Measurements from ENCODE around the gene CNR1.

DNA sequence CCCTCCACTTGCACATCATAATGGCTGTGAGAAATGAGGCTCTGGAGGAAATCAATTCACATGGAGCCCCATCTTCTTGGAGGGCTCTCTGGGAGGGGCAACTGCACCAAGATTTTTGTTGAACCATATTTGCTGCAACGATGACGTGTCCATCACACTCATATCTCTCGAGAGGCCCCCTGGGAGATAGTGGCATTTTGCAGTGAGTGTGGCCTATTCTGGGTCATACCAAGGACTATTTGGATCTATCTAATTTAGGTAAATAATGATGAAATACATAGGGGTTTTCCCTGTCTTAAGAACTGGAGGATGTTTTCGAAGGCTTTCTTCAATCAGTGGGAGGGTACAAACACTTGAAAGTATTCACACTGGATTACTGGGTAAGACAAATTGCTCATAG lies 31.6 kb downstream of the CNR1 start:
- TF ChIP-seq EP300 (IDR thresholded peaks at IDR 0.05; ENCODE audit: low read depth) (no peak), POLR2A (IDR thresholded peaks at IDR 0.05) (no peak), POLR2AphosphoS5 (IDR thresholded peaks at IDR 0.05) (no peak)
- TF ChIP-seq, protein P1, sequence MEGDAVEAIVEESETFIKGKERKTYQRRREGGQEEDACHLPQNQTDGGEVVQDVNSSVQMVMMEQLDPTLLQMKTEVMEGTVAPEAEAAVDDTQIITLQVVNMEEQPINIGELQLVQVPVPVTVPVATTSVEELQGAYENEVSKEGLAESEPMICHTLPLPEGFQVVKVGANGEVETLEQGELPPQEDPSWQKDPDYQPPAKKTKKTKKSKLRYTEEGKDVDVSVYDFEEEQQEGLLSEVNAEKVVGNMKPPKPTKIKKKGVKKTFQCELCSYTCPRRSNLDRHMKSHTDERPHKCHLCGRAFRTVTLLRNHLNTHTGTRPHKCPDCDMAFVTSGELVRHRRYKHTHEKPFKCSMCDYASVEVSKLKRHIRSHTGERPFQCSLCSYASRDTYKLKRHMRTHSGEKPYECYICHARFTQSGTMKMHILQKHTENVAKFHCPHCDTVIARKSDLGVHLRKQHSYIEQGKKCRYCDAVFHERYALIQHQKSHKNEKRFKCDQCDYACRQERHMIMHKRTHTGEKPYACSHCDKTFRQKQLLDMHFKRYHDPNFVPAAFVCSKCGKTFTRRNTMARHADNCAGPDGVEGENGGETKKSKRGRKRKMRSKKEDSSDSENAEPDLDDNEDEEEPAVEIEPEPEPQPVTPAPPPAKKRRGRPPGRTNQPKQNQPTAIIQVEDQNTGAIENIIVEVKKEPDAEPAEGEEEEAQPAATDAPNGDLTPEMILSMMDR (IDR thresholded peaks at IDR 0.05): no peak

Data from transverse colon (tissue), 4 donors.